NCI-H2029 treated with DMSO at 0.1 percent for 48 hours (cell line): Measurements from ENCODE around the gene SH3TC1.

Experiments
- DNase-seq: peaks from one replicate; lab custom pipeline; 2025; lab: John Stamatoyannopoulos, UW

Gene SH3TC1

GRCh38 chr4:8181844-8182243 is 17.2 kb upstream of the SH3TC1 start:
- DNase-seq: no peak

- DNase-seq: no peak
Measured at GRCh38 chr4:8182294-8182693, 16.8 kb upstream of the SH3TC1 start.

- DNase-seq: no peak
Measured at GRCh38 chr4:8182858-8183725, 16.0 kb upstream of the SH3TC1 start.

GRCh38 chr4:8184061-8184460 is 15.0 kb upstream of the SH3TC1 start:
- DNase-seq: no peak

GRCh38 chr4:8185295-8185694 is 13.8 kb upstream of the SH3TC1 start:
- DNase-seq: no peak

- no peak for DNase-seq
Measured at GRCh38 chr4:8185930-8186329, 13.2 kb upstream of the SH3TC1 start.

- DNase-seq: no peak
Measured at GRCh38 chr4:8188085-8188484, 11.0 kb upstream of the SH3TC1 start.

- peak; percentile 84 for DNase-seq
Measured at GRCh38 chr4:8188743-8189550, 10.1 kb upstream of the SH3TC1 start.

GRCh38 chr4:8189551-8190466 is 9.3 kb upstream of the SH3TC1 start:
- no peak for DNase-seq

GRCh38 chr4:8191136-8191747 is 7.8 kb upstream of the SH3TC1 start:
- no peak for DNase-seq

- DNase-seq: peak; percentile 73
Measured at GRCh38 chr4:8192748-8193738, 6.0 kb upstream of the SH3TC1 start.

GRCh38 chr4:8194306-8195242 is 4.5 kb upstream of the SH3TC1 start:
- DNase-seq: no peak

GRCh38 chr4:8195431-8195830 is 3.7 kb upstream of the SH3TC1 start:
- DNase-seq: no peak

- no peak for DNase-seq
Measured at GRCh38 chr4:8195841-8196458, 3.1 kb upstream of the SH3TC1 start.

GRCh38 chr4:8197521-8197920 is 1.6 kb upstream of the SH3TC1 start:
- no peak for DNase-seq

- DNase-seq: no peak
Measured at GRCh38 chr4:8198206-8198905, 734 bp upstream of the SH3TC1 start.

- DNase-seq: no peak
Measured at GRCh38 chr4:8199594-8200301, 658 bp downstream of the SH3TC1 start.
